RCC 7860 (cell line): ENCODE data around the gene SETX.

Experiments
- DNase-seq: peaks from one replicate; pipeline ENCODE4 v3.0.0-alpha.2; 2015; ENCODE audit warnings: low spot score
- FAIRE-seq: peaks from 2 replicates; lab custom pipeline; 2012; peaks lifted over from hg19 to GRCh38; lab: Jason Lieb, UNC

SETX gene

DNA sequence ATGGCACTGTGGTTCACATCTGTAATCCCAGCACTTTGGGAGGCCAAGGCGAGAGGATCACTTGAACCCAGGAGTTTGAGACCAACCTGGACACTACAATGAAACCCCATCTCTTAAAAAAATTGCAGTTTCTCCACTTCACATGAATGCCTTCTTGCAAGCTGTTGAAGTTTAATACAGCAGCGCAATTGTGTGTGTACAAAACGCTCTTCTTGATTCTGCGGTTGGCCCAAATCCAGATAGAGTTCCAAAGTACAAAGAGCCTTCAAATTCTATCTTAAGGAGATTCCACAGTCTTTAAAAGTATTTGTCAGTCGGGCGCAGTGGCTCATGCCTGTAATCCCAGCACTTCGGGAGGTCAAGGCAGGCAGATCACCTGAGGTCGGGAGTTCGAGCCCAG lies 9.3 kb upstream of the SETX start:
- DNase-seq = no peak
- no peak for FAIRE-seq

- no peak for DNase-seq
- FAIRE-seq = no peak
Measured at GRCh38 chr9:132357764-132358163, 3.0 kb upstream of the SETX start.

DNA sequence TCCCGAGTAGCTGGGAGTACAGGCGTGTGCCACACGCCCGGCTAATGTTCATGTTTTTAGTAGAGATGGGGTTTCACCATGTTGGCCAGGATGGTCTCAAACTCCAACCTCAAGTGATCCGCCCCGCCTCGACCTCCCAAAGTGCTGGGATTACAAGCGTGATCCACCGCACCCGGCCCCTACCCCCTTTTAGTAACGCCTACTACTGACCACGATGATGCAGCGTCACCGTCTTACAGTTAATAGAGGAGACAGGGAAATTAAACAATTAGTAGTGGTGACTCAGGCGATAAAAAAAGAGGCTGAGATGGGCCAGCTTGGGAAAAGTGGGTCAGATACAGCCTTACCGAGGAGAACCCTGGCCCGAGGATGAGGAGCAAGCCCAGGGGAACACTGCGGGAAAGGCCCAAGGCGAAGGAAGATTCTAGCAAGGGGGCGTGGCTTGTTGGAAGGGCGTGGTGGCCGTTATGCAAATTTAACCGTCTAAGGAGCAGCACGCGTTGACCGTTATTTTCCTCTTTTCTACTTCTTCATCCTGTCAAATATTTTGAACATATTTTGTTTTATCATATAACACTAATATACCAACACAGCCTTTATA lies 1.6 kb upstream of the SETX start:
- no peak for DNase-seq
- FAIRE-seq = no peak

DNA sequence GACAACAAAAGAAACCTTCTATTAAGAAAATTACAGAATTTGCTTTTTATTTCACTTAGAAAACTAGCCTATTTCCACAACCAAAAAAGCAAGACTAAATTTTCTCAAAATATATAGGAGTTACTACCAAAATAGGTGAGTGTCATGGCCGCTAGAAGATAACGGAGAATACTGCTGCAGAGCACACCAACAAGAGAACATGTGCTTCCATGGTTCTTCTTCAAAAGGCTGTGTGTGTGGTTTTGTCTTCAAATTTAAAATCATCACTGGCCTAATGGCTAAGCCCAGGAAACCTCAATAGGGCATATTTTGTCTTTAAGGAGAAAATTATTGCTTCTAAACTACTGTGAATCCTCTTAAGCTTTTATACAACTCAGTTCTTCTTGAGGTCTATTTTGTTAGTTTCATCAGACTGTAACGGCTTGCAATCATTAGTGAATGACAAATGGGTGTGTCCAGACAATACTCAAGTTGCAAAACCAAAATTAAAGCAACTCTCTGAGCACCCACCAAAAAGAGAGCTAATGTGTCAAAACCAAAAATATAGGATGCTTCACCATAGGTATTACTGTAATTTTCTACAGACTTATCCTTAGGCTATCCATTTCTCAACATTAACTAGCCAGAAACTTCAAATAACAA lies 3.3 kb downstream of the SETX start:
- DNase-seq = no peak
- FAIRE-seq = no peak

- FAIRE-seq = no peak
- no peak for DNase-seq
Measured at GRCh38 chr9:132350861-132351315, 3.9 kb downstream of the SETX start.

DNA sequence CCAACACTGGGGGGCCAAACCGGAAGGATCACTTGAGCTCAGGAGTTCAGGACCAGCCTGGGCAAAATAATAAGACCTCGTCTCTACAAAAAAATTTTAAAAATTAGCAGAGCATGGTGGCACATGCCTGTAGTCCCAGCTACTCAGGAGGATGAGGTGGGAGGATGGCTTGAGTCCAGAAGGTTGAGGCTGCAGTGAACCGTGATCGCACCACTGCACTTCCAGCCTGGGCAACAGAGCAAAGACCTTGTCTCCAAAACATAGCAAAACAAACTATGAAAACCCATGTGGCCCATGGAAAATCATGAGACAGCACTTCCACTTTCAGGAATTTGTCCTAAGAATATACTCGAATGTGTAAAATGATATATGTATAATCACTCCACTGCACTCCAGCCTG lies 6.1 kb downstream of the SETX start:
- FAIRE-seq (no peak), DNase-seq (peak; percentile 39)

DNA sequence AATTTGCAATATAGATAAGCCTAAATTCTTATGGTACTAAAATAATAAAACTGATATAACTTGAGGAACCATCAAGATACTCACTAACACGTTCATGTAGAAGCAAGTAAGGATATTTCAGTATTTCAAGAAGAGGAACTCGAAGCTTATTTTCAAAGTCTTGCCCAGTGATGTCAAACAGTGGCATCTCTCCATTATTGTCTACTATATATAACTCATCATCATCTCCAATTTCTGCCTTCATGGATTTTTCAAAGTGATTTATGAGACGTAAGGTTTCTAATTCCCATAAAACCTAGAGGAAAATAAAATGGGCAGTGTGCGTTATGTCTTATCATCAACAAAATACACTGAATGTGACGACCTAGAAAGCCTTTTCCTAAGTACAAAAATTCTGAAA lies 8.6 kb downstream of the SETX start:
- FAIRE-seq (no peak), DNase-seq (no peak)

GRCh38 chr9:132341177-132341840 lies 13.5 kb downstream of the SETX start:
- DNase-seq (no peak), FAIRE-seq (no peak)

DNA sequence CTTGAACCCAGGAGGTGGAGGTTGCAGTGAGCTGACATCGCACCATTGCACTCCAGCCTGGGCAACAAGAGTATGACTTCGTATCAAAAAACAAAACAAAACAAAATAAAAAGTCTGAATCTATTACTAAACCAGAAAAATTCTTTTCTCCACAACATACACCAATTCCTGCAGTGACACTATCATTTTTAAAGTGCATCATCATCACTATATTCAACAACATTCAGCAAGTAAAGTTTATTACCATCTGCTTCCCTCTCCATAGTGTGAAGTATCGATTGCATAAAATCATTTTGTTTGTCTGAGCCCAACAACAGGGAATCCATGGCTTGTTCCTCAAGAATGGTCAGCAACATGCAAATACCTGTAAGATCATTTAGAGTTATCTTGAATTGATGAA lies 20.4 kb downstream of the SETX start:
- FAIRE-seq = no peak
- DNase-seq = no peak

- no peak for DNase-seq
- no peak for FAIRE-seq
Measured at GRCh38 chr9:132333556-132333955, 21.2 kb downstream of the SETX start.

GRCh38 chr9:132328580-132328979 lies 26.2 kb downstream of the SETX start:
- DNase-seq = no peak
- FAIRE-seq = no peak

DNA sequence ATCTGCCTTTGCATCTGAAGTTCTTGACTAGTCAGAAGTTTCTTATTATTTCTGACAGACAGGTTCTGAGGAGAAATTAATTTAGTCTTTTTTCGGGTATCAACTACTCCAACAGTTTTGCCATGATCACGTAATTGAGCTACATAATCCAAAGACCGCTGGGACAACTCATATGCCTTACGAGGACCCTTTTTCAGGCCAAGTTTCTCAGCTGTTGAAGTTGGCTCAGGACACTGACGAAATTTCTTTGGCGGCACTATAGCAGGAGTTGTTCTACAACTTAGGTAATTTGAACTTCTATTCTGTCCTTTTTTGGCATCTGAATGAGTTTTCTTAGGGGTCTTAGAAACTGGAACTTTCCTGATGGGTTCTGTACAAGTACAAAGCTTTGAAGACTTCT lies 27.2 kb downstream of the SETX start:
- FAIRE-seq = no peak

GRCh38 chr9:132324425-132324824 lies 30.4 kb downstream of the SETX start:
- no peak for DNase-seq
- no peak for FAIRE-seq

More for the DNA sequence above, 27.2 kb downstream of the SETX start:
- no peak for DNase-seq

GRCh38 chr9:132319421-132320110 lies 35.2 kb downstream of the SETX start:
- FAIRE-seq (no peak), DNase-seq (no peak)

DNA sequence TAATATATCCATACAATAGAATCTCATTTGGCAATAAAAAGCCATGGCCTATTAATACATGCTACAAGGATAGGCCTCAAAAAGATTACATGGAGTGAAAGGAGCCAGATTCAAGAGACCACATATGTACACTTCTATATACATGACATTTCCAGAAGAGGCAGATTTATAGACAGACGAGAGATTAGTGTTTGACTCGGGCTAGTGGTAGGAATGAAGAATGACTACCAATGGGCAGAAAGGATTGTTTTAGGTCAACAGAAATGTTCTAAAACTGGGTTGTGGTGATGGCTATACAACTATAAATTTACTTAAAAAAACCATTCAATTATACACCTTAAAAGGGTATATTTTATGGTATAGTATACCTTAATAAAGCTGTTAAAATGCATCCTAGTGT lies 41.9 kb downstream of the SETX start:
- no peak for FAIRE-seq
- DNase-seq = no peak

GRCh38 chr9:132312426-132312825 lies 42.4 kb downstream of the SETX start:
- no peak for DNase-seq
- FAIRE-seq = no peak

DNA sequence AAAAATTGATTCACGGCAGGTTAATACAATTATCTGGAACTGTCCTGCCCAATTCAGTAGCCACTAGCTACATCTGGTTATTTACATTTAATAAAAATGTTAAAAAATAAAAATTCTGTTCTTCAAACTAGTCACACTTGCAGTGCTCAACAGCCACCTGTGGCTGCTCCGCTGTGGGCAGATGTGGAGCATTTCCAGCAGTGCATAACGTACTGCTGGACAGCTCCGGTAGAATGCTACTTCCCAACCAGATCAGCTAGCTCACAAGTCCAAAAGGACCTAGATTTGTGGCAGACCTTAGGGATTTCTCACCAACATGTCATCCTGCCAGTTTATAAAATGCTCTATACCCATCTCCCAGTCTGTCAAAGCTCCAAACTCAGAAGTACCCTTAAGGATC lies 42.8 kb downstream of the SETX start:
- no peak for FAIRE-seq
- no peak for DNase-seq

- FAIRE-seq = no peak
- no peak for DNase-seq
Measured at GRCh38 chr9:132309056-132309455, 45.7 kb downstream of the SETX start.

DNA sequence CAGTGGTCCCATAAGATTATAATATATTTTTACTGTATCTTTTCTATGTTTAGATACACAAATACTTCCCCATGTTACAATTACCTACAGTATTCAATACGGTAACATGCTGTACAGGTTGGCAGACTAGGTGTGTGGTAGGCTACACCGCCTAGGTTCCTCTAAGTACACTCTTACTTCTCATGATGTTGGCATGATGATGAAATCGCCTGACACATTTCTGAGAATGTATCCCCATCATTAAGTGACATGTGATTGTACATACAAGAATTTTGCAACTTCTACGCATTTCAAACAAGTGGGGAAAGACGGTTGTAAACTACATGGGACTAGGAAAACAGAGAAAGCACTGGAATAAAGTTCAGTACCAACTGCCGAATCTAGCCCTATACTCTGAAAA lies 53.3 kb downstream of the SETX start:
- FAIRE-seq = no peak
- DNase-seq = no peak

- FAIRE-seq (no peak), DNase-seq (no peak)
Measured at GRCh38 chr9:132299221-132299620, 55.6 kb downstream of the SETX start.

- DNase-seq (no peak), FAIRE-seq (no peak)
Measured at GRCh38 chr9:132295181-132295580, 59.6 kb downstream of the SETX start.
